PC-3 (cell line): ENCODE results near the gene FOXJ3.

Experiments
- EZH2 ChIP-seq: fragments of 300-600 bp; sonication (generic); IDR thresholded peaks from one replicate; pipeline ENCODE4 v1.6.1; 2017; ENCODE audit warnings: antibody characterized with exemption, mild to moderate bottlenecking, low read length; ENCODE audit not compliant: unreplicated experiment
- EZH2phosphoT487 ChIP-seq: fragments of 300-600 bp; sonication (generic); IDR thresholded peaks from 2 replicates; pipeline ENCODE4 v1.6.1; 2018; ENCODE audit warnings: mild to moderate bottlenecking, antibody characterized with exemption, low read length, borderline replicate concordance
- TF ChIP-seq, protein P1 (sequence below): fragments of 300-600 bp; sonication (generic); conservative IDR thresholded peaks from 2 replicates; pipeline ENCODE4 v1.5.1; 2017; ENCODE audit warnings: antibody characterized with exemption, low read depth, mild to moderate bottlenecking, low read length

DNA sequence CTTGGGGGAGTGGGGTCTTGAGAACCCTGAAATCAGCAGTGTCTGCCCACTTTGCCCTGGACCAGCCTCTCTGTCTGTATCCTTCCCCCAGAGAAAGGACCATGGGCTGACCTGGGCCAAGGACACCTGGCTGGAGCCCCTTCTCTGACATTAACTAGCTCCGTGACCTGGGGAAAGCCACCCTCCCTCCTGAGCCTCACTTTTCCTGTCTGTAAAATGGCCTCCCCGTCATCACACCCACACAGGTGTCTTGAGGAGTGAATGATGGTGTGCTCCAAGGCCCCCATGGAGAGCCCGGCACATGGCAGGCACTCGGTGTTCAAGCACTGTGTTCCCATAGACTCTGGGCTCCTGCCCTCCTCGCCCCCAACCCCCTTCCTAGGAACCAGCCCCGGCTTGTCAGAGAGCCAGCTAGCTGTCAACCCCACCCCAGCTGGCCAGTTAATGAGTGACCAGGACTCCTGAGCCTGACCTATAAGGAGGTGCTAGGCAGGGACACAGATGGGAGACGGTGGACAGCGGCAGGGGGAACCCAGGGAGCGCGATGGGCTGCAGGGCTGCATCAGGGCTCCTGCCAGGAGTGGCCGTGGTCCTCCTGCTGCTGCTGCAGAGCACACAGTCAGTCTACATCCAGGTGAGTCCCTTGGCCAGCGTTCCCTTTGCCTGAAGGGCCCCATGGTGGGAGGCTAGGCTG lies 182.0 kb downstream of the FOXJ3 start, which contains the start of gene GUCA2B:
- TF ChIP-seq, protein P1, sequence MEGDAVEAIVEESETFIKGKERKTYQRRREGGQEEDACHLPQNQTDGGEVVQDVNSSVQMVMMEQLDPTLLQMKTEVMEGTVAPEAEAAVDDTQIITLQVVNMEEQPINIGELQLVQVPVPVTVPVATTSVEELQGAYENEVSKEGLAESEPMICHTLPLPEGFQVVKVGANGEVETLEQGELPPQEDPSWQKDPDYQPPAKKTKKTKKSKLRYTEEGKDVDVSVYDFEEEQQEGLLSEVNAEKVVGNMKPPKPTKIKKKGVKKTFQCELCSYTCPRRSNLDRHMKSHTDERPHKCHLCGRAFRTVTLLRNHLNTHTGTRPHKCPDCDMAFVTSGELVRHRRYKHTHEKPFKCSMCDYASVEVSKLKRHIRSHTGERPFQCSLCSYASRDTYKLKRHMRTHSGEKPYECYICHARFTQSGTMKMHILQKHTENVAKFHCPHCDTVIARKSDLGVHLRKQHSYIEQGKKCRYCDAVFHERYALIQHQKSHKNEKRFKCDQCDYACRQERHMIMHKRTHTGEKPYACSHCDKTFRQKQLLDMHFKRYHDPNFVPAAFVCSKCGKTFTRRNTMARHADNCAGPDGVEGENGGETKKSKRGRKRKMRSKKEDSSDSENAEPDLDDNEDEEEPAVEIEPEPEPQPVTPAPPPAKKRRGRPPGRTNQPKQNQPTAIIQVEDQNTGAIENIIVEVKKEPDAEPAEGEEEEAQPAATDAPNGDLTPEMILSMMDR = no peak
- TF ChIP-seq EZH2 (no peak), EZH2phosphoT487 (no peak)
